GM18526 (cell line): ENCODE results near the gene ATP11B.

Experiments
- POLR2A ChIP-seq: IDR thresholded peaks from 3 replicates; pipeline ENCODE4 v1.6.1; 2011; ENCODE audit not compliant: insufficient read length; ENCODE audit errors: extremely low read depth

The ATP11B gene

DNA sequence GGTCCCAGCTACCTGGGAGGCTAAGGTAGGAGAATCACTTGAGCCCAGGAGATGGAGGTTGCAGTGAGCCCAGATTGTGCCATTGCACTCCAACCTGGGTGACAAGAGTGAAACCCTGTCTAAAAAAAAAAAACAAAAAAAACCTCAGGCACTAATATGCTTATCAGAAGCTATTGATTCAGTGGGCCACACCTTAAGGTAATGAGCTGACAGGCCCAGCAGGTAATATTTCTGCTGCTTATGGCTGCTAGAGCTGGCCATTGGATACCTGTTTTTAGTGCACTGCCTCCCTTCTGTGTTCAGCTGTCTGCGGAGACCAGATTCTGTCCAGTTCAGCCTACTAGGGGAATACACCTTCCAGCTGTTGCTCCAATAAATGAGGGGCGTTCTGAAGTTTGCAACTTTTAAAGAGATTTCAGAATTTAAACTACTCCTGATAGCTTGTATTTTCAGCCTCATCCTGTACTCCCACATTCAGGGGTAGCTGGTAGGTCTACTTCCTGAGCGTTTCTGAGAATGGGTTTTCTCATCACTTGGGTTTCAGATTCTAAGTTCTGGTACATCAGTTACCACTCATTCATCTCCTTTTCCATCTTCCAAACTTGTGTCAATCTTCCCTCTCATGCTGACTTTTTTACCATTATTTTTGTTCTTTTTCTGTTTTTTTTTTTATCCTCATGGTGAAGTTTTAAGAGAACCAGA, 69.0 kb downstream of the ATP11B start:
- TF ChIP-seq POLR2A: no peak

DNA sequence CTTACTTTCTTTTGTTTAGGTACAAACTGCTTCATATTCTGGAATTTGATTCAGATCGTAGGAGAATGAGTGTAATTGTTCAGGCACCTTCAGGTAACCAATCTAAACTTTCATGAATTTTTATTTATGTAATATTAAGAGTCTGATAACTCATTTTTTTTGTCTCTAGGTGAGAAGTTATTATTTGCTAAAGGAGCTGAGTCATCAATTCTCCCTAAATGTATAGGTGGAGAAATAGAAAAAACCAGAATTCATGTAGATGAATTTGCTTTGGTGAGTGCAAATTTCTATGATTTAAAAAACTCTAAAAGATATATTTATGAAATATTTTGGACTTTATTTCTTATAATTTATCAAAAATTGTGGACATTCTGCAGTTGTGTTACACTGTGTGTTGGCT, 75.8 kb downstream of the ATP11B start:
- TF ChIP-seq POLR2A: no peak

DNA sequence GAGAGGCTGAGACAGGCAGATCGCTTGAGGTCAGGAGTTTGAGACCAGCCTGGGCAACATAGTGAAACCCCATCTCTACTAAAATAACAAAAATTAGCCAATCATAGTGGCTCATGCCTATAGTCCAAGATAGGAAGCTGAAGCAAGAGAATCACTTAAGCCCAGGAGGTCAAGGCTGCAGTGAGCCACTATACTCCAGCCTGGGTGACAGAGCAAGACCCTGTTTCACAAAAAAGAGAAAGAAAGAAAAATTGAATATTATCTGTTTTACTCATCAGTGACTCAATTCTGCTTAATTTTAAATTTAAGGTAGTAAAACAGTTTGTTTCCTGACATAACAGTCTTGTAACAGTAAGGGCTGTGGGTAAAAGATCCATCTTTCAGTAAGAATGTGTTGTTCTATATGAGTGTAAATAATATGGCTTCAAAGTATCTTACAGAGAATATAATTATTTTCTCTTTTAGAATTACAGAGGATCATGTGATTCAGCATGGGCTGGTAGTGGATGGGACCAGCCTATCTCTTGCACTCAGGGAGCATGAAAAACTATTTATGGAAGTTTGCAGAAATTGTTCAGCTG, 85.8 kb downstream of the ATP11B start:
- no peak for TF ChIP-seq POLR2A

DNA sequence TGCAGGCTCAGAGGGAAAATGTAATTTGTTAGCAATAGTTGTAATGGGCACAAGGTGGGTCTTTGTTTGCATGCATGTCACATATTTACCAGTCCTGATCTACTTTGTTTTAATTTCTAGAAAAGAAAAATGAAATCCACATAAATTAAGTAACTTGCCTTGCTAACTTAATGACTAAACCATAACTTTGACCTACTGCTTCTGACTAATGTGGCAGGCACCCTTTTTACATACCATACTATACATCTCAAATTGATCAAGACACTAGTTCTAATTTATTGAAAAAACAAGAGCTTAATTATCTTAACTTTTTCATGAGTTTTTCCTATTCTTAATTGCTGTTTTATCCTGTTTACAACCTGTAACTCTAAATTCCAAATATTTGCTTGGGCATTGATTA, 93.2 kb downstream of the ATP11B start:
- no peak for TF ChIP-seq POLR2A

DNA sequence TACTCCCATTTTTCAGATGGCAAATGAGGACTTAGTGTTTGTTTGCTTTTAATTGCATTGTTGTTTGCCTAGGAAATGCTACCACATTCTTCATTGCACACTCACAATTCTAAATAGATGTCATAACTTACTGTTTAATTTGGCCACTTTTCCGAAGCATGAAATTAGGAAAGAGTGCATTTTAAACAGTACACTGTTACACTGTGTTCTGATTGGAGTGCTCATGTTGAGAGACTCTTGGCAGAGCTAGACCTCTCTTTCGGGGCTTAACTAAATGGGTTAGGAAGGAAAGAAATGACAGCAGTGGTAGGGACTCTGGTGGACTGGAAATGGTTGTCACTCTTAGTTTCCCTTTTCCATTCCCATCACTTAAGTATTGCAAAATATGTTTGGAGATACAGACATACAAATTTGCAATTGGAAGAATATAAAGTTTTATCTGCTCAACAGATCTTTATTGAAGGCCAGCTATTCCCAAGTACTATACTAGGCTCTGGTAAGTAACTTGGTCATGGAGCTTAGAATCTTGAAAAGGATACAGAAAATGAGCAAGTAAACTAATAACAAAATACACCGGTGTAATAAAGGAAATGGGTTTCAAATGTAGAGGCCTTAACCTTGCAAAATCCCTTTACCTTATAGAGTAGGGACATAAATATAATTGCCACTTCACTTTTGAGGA, 96.8 kb downstream of the ATP11B start:
- TF ChIP-seq POLR2A: no peak

DNA sequence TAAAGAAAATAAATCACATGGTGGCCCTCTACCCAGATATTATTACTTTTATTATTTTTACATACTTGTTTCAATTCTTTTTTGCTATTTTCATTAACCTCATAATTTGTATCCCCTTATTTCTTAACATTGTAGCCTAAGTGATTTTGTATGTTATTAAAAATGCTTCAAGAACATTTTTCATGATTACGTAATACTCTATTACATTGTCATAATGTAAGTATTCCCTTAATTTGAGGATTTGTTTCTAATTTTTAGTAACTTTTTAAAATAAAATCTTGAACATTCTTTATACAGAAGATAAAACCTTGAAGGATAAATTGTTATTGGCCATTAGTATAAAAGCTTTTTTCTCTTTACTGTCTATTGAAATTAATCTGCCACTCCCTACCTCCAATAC, 98.1 kb downstream of the ATP11B start:
- TF ChIP-seq POLR2A: no peak

DNA sequence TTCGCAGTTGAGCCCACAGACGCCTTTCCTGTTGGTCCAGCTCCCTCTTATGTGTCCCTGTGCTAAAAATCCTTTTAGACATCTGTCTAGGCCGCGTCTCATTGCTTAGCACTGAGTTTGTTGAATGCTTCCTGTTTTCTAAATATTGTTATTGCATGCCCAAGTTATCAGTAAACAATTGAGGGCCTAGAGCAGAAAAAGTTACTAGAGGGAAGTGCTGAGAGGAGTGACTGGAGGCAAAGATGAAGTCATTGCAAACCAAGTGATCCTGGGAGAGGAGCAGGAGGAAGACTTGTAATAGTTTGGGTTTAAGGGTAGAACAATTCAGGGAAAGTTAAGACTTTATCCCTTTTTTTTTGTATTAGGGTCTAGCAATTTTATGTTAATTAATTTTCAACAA, 98.9 kb downstream of the ATP11B start:
- no peak for TF ChIP-seq POLR2A

DNA sequence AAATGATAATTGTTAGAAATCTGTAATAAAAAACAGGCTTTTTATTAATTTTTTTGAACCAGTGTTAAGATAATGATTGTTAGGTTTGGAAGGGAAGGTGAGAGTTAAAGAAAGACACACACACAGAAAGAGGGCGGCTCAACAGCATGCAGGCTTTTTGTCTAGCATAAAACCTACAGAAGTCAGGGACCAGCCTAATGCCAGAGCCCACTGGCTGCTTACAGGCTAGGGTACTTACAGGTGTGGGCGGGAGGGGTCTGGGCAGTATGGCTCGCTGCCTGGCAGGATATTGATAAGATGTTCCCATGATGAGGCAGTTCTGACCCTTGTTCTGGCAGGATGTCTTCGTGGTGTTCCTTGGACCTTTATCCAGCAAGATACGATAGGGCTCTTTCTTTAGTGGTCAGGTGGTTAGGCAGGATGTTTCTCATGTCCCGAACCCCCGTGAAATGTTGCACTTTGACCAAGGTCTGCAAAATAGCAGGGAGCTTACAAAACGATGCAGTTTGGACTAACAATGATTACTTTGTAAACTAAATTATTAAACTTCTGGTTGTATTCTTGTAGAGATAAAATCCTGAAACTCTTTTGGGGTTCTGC, 102.3 kb downstream of the ATP11B start:
- no peak for TF ChIP-seq POLR2A

DNA sequence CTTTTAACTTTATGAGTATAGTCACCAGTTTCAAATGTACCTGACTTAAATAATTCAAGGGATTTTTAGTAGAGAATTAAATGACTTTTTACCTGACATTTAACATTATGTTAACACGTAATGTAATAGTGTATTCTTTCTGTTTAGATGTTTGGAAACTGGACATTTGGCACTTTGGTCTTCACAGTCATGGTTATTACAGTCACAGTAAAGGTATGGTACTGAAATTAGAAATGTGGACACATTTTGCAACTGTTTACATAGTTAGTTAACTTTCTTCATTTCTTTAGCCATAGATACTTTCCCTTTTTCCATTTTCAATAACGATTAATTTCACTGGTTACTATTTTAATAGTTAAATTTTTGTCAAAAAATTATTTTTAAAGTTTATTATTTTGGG, 103.2 kb downstream of the ATP11B start:
- no peak for TF ChIP-seq POLR2A

DNA sequence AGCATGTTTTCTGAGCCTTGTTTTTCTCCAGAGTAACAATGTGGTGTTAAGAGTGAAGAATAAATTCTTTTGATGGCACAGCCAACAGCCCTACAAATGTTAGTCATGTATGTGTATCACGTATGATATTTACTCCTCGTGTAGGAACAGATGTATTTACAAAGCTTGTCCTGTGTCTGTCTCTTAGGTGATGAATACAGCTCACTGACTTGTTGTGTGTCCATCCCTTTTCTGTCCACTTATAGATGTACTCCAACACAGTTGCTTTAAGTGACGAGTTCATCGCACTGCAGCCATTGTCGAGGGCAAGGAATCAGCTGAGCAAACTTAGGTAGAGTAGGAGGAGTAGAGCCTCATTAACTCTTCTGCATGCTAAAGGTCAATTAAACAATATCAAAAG, 108.9 kb downstream of the ATP11B start:
- TF ChIP-seq POLR2A: no peak

DNA sequence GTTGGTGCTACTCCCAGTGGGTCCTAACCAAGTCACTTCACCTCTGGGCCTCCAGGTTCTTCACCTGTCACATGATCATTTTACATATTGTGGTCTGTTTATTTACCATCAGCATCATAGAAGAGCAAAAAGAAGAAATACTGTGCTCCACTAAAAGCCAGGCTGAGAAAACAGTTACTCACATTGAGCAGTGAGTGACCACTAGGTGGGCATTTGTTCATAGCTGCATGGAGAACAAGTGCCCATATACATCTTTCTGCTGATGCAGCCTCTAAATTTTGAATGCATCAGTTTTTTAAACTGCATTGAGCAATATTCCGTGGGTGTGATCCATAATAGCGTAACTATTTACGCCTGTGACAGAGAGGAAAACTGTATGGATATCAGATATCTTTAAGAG, 110.9 kb downstream of the ATP11B start:
- no peak for TF ChIP-seq POLR2A

DNA sequence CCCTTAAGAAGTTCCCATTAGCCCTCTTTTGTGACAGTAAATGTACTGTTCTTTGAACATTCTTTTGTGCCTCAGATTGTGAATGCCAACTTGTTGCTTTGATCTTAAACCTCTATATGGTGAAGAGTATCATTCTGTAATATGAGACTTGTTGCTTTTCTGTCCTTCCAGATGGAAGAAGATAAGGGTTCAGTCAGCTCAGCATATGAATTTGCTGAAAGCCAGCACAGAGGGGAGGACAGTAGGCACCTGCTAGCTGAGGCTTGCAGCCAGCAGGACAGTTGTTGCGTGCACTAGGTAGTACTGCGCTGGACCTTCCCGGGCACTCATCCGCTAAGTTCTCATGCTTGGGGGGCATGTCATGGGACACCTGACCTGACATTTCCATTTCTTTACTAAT, 112.3 kb downstream of the ATP11B start:
- no peak for TF ChIP-seq POLR2A

DNA sequence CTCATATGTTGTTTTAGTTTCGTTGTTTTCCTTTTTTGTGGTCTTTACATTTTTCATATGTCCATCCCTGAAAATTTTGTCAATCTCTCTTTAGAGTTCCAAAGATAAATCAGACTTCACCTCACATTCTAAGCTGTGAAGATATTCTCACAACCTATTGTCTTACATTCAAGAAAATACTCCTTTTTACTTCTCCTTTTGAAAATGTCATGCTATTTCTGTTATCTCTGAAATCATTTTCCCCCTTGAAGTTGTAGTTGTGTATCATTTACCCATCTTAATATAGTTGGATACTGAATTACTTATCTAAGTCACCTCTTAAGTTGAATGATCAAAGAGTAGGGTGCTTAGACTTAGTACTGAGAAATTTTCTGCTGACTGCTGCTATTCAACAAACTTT, 112.7 kb downstream of the ATP11B start:
- TF ChIP-seq POLR2A: no peak

DNA sequence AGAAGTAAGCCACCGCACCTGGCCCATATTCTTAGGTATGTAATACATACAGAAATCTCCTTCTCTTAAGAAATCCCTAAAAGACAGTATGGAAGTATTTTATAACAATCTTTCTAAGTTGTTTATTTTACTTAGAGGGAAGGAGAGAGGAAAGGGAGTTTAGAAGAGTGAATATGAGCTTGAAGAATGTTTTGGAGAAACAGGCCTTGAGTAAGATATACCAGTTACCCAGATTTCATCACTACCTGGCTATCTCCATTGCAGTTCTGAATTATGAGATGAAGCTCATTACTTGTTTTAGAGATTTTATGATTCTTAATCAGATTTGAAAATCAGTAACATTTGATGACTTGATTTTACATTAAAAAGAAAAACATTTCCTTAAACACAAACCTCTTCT, 115.2 kb downstream of the ATP11B start:
- TF ChIP-seq POLR2A: no peak

DNA sequence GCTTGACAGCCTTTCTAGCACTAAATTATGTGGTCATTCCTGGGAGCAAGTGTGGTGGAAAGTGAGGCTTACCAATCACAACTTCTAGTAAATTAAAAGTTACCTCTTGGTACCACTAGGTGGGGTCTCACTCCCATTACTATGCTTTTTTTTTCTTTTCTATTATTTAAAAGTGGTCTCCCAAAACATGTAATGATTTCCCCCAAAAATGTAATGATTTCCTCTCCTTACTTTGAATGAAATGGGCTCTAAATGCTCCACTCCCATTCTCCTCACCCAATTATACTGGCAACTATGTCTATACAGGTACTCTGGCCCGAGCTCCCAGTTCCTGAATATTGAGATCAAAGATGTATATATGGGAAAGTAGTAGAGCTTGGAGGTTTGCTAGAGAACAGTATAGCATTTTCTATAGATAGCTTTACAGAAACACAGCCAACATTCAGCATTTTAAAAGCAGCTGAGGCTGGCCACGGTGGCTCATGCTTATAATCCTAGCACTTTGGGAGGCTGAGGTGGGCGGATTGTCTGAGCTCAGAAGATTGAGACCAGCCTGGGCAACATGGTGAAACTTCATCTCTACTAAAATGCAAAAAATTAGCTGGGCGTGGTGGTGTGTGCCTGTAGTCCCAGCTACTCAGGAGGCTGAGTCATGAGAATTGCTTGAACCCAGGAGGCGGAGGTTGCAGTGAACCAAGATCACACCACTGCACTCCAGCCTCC, 116.2 kb downstream of the ATP11B start:
- no peak for TF ChIP-seq POLR2A
